HG03280 (cell line): ENCODE data around the gene ERMP1.
"Not testable (repeated sequence)": the region's sequence is repeated elsewhere in the genome, so short reads cannot be mapped to it uniquely, and the experiment has no call there.

Source experiments
- ATAC-seq: cut with Tn5 transposase; IDR thresholded peaks from one replicate; pipeline ENCODE4 v1.9.1; 2021; ENCODE audit warnings: mild to moderate bottlenecking, moderate library complexity; ENCODE audit not compliant: unreplicated experiment

Gene ERMP1

DNA sequence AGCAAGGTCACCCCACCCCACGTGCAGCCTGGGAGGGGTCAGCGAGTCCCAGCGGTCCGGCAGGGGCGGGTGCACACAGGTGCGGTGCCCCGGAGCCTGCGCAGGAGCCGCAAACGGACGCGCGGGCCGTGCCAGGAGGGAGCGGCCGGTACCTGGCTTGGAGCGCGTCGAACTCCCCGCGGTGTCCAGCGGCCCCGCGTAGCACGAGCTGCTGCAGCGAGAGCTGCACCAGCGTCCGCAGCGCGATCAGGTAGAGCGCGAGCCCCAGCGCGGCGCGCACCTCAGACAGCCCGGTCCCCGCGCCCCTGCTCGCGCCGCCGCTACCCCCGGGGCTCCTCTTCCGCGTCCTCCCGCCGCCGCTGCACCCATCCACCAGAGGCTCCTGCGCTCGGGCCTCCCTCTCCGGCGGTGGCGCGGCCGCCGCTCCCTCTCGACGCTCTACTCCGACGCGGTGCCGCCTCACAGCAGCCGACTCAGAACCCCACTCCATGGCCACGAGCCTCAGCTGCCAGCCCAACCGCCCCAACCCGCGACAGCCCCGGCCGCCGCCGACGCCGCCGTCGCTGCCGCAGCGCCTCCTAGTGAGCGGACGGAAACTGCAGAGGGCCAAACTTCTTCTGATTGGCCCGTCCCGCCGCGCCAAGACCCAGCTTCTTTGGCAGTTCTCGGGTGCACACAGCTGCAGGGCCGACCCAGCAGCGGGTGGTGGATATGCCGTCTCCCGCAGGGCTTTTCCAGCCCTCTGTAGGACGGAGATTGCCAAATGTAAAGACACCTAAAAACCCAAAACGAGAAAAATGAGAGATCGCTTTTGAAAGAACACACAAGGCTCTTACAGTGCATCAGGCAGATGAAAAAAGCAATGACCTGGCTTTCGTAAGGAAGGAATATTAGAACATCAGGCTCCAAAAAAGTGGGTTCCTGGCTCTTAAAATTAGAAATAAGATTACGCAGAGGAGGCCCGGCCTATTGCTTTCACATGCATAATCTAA, at the start of gene ERMP1:
ERMP1 (minus strand) TSS at position 580 of the 992 bp plus-strand sequence; CDS start at position 490, 90 bp downstream.
- peak; percentile 89 for ATAC-seq

DNA sequence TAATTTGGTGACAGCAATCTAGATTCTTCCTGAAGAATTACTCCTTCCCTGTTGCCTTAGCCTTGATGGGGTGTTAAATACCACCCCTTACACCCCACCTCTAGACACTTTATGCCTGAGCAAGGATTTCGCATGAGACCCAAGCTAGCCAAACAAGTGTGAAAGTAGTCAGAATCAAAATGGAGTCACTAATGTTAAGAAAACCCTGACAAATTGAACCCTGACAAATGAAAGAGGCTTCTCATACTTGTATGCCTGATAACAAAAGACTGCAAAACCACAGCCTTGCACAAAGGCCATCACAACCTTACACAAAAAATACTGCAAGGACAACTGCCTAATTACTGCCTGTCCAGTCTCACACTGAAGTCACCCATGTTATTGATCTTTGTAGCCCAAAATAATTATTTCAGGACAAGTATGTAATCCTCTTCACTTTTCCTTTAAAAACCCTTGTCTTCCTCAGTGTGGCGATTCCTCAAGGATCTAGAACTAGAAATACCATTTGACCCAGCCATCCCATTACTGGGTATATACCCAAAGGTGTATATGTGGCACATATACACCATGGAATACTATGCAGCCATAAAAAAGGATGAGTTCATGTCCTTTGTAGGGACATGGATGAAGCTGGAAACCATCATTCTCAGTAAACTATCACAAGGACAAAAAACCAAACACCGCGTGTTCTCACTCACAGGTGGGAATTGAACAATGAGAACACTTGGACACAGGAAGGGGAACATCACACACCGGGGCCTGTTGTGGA, 49.5 kb upstream of the ERMP1 start:
- ATAC-seq = not testable (repeated sequence)

- no peak for ATAC-seq
These were observed 46.7 kb upstream of the ERMP1 start for GRCh38 chr9:5879419-5880181.

- ATAC-seq = no peak
These were observed 43.8 kb upstream of the ERMP1 start for GRCh38 chr9:5876711-5877110.

DNA sequence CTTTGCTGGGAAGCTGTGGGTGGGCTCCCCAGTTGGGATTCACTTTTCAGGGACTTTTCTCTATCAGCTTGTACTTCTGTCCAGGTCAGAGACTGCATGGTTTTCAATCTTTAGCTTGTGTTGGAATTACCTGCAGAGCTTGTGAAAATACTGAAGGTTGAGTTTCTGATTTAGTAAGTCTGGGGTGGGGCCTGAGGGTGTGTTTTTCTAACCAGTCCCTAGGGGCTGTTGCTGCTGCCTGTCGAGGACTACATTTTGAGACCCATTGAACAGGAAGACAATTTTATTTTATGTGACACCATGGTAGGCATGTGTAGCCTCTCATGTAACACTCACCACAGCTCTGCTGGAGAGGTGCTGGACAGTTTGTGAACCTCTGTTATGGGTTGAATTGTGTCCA, 43.1 kb upstream of the ERMP1 start:
- ATAC-seq = no peak

DNA sequence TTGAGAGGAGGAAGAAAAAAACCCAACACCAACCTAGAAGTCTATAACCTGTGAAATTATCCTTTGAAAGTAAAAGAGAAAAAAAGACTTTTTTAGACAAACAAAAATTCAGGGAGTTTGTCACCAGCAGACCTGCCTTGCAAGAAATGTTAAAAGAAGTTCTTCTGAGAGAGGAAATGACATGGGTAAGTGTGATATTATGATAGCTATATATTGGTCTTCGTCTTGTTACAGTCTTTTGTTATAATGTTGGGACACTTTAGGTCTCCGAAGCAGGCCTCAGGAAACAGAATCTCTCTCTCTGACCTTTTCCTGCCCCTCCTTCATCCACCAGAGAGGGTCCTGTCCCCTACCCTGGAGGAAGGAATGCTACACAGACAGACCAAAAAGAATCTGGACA, 41.1 kb upstream of the ERMP1 start:
- ATAC-seq = no peak

DNA sequence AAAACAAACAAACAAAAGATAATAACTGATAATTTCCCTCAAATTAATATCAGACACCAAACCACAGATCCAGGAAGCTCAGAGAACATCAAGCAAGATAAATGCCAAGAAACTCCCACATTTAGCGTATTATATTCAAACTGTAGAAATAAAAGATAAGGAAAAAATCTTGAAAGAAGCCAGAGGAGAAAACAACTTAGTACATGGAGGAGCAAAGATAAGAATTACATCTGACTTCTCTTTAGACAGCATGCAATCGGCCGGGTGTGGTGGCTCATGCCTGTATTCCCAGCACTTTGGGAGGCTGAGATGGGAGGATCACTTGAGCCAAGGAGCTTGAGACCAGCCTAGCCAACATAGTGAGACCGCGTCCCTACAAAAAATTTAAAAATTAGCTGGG, 40.5 kb upstream of the ERMP1 start:
- ATAC-seq = no peak

- ATAC-seq = no peak
These were observed 39.6 kb upstream of the ERMP1 start for GRCh38 chr9:5872511-5872910.

DNA sequence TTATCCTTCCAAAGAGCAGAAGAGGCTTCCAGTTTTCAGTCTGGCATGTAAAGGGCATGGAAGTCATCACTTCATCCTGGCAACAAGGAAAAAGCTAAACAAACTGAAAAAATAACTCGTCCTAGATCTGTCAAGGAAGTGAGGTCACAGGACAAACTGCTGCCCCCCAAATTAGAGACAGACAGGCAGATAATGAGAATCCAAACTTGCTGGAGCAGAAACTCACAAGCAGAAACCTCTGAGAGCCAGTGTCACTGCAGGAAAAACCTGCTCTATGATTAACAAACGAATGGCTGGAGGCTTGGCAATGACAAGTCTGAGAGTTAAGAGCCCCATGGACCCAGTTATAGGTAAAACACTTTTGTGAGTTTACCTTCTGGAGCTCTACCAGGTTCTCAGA, 38.9 kb upstream of the ERMP1 start:
- ATAC-seq = no peak

DNA sequence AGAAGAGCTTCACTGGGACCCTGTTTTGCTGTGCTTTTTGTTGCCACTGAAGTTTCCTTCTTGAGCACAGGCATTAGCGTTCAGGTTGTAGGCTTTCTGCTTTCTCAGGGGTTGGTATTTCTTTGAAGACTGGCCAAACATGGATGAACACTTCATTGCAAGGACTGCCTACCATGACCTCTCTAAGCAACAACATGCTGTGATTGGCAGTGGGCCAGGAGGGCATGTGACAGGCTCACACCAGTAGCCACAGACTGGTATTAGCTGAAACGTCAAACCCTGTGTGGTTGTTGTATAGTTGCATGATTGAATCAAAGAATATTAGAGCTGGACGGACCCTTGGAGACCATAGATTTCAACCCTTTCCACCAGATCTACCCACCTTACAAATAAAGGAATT, 37.8 kb upstream of the ERMP1 start:
- no peak for ATAC-seq

DNA sequence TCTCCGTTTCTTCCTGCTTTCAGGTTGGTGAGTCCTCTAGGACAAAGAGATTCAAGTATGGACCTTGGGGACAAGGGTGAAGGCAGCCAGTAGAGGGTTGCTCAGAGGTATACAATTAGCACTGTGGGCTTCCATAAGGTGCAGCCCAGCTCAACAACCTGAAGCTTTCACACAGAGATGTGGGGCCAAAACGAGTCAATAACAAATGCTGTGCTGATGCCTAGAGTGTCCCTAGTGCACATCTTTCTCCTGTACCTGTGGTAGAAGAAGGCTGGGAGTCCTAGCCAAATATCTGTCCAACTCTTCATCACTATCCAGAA, 37.1 kb upstream of the ERMP1 start:
- no peak for ATAC-seq

- ATAC-seq = no peak
These were observed 36.5 kb upstream of the ERMP1 start for GRCh38 chr9:5869315-5870019.

GRCh38 chr9:5868235-5868634, 35.3 kb upstream of the ERMP1 start:
- no peak for ATAC-seq

DNA sequence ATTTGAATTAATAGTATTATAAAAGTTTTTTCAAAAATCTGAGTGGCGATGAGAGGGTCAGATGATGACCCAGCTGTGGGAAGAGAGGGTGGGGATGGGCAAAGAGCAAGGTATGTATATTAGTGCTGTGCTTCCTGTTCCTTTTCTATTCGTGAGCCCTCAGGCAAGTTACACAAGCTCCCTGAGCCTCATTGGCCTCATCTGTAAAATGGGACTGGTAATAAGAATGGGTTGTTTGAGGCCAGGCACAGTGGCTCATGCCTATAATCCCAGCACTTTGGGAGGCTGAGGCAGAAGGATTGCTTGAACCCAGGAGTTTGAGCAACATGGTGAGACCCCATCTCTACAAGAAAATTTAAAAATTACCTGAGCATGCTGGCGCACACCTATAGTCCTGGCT, 33.8 kb upstream of the ERMP1 start:
- no peak for ATAC-seq

DNA sequence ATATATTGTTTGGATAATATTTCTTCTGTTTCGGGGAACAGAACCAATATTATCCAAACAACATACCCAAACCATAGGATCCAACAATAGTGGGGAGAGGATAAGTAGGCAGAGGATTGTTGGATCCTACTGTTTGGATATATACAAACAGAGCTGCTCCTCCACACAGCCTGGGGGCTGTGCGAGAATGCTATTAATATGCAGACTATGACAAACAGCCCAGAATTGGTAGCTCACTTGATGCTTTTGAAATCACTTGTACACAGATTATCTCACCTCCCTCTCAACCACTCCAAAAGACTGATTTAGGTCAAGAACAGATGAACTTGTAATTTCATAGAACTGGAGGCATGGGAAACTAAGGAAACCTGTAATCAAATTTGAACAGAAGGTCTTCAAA, 33.4 kb upstream of the ERMP1 start:
- ATAC-seq = no peak

DNA sequence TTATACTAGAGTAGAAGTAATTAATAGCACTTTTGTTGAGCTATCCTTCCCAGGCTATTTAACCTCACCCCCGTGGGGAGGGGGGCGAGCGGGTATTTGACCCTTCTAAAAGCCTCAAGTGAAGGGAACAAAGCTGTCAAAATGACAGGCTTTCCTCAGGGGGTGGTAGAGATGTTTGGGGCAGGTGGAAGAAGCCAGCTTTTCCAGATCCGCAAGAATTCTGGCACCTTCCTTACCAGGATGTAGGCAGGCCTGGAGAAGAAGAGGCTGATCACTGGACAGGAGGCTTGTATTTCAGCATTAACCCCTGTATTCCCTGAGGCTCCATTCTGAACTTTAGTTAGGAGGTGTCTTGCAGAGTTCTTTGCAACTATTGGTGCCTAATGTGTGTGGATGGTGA, 31.5 kb upstream of the ERMP1 start:
- no peak for ATAC-seq

- no peak for ATAC-seq
These were observed 30.3 kb upstream of the ERMP1 start for GRCh38 chr9:5863092-5863746.

- ATAC-seq = no peak
These were observed 25.9 kb upstream of the ERMP1 start for GRCh38 chr9:5858833-5859232.

- no peak for ATAC-seq
These were observed 25.0 kb upstream of the ERMP1 start for GRCh38 chr9:5857928-5858327.
